Stimulated activated CD8-positive, alpha-beta memory T cell treated with anti-CD3 and anti-CD28 coated beads, Interleukin-7, amount 100 ng/mL, for 24 hours (primary cell): ENCODE results near the gene GFPT2.

Source experiments
- DNase-seq: peaks from one replicate; pipeline ENCODE4 v3.0.0-alpha.2; 2020; ENCODE audit warnings: low read depth

GFPT2 gene

GRCh38 chr5:180283026-180283615 is 70.0 kb downstream of the GFPT2 start:
- DNase-seq: no peak

DNA sequence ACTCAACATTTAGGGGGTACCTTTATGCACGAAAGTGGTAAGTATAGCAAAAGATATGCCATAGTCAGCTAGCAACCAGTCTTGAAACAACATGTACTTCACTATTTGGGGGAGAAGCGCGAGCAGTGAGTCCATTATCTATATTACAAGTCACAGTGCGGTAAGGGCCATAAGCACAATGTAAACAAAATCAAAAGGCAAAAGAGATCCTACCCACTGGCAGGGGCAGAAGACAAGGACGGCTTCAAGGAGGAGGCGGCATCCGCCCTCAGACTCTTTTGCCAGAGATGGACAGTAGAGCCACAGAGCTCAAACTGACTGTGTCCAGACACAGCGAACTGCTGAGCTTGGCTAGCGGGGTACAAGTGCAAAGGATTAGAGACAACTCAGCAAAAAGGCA is 70.9 kb downstream of the GFPT2 start:
- DNase-seq: no peak

GRCh38 chr5:180281706-180282105 is 71.4 kb downstream of the GFPT2 start:
- DNase-seq: no peak

DNA sequence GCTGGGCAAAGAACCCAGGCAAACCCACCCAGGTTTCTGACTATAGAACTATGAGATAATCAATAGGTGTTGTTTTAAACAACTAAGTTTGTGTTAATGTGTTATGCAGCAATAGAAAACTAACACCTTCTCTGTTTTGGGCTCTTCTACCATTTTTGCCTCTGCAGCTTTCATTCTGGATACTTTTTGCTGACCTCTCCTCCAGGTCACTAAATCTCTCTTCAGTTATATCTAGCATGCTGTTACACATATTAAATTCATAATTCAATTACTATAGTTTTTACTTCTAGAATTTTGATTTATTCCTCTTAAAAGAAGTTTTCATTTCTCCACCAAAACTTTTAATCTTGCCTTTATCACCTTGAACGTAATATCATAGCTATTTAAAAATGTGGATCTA is 78.4 kb downstream of the GFPT2 start:
- no peak for DNase-seq

DNA sequence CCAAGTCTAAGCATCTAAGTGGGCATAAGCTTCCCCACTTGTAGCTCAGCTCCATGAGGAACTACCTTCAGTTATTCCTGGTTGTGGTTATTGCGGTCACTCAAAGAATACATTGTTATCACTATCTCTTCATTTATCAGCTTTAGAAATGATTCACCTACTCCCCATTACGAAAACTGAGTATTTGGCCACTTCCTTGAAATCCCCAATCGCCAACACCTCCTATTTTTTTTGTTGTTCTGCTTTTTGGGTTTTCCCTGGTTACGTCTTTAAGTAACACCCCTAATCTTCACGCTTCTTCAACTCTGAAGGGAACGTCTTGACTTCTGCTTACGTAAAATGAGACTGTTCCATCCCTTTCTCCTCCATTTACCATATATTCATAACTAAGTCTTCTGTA is 81.9 kb downstream of the GFPT2 start:
- no peak for DNase-seq

DNA sequence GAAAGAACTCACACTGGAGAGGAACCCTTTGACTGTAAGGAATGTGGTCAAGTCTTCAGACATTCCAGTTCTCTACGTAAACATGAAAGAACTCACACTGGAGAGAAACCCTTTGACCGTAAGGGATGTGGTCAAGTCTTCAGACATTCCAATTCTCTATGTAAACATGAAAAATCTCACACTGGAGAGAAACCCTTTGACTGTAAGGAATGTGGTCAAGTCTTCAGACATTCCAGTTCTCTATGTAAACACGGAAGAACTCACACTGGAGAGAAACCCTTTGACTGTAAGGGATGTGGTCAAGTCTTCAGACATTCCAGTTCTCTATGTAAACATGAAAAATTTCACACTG is 93.9 kb downstream of the GFPT2 start:
- no peak for DNase-seq

GRCh38 chr5:180253036-180253824 is 99.9 kb downstream of the GFPT2 start:
- no peak for DNase-seq

DNA sequence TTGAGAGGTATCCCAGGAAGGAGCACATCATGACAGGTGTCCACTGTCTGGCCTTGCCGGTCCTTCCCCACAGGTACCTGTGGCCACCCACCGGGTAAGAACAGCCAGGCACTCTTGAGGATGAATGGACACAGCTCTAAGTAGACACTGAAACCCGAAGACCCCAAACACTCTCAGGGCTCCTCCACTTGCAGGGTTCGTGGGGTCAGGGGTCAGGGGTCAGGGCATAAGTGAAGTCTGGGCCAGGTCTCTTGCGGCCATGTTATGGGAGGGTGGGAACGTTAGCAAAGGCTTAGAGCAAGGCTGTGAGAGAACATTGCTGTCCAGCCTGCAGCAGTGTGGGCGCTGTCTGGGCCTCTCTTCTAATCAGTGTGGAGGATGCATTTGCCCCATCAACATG is 101.2 kb downstream of the GFPT2 start:
- no peak for DNase-seq

- DNase-seq: no peak
These were observed 102.0 kb downstream of the GFPT2 start for GRCh38 chr5:180251141-180251540.
